GM20000 (cell line): ENCODE data around the gene COPZ1.

Experiments
- DNase-seq: peaks from one replicate; pipeline ENCODE4 v3.0.0; 2012; ENCODE audit warnings: low spot score
- CTCF ChIP-seq: IDR thresholded peaks from 2 replicates; pipeline ENCODE4 v1.5.1; 2012; ENCODE audit warnings: mild to moderate bottlenecking, control low read depth; ENCODE audit errors: extremely low read depth, missing control alignments

The COPZ1 gene

GRCh38 chr12:54333420-54334034 is 8.6 kb downstream of the COPZ1 start:
- no peak for TF ChIP-seq CTCF
- DNase-seq, result no peak

- TF ChIP-seq CTCF, result no peak
- no peak for DNase-seq
These were observed 12.4 kb downstream of the COPZ1 start for GRCh38 chr12:54337280-54337842.

GRCh38 chr12:54337854-54338650 is 13.1 kb downstream of the COPZ1 start:
- no peak for DNase-seq
- no peak for TF ChIP-seq CTCF

GRCh38 chr12:54338698-54339296 is 13.9 kb downstream of the COPZ1 start:
- no peak for TF ChIP-seq CTCF
- DNase-seq, result no peak

GRCh38 chr12:54340846-54341245 is 15.9 kb downstream of the COPZ1 start:
- DNase-seq, result no peak
- TF ChIP-seq CTCF, result no peak

GRCh38 chr12:54341378-54342300 is 16.7 kb downstream of the COPZ1 start:
- no peak for DNase-seq
- TF ChIP-seq CTCF, result no peak
